ENCODE results near the gene GRIN2A. TPM values are rescaled to one million over a fixed set of nuclear protein-coding genes. Genes with fewer than 3 reads are reported as not detected.

GRIN2A gene
- total RNA-seq, 2 experiments from 2014 or later, result not detected

DNA sequence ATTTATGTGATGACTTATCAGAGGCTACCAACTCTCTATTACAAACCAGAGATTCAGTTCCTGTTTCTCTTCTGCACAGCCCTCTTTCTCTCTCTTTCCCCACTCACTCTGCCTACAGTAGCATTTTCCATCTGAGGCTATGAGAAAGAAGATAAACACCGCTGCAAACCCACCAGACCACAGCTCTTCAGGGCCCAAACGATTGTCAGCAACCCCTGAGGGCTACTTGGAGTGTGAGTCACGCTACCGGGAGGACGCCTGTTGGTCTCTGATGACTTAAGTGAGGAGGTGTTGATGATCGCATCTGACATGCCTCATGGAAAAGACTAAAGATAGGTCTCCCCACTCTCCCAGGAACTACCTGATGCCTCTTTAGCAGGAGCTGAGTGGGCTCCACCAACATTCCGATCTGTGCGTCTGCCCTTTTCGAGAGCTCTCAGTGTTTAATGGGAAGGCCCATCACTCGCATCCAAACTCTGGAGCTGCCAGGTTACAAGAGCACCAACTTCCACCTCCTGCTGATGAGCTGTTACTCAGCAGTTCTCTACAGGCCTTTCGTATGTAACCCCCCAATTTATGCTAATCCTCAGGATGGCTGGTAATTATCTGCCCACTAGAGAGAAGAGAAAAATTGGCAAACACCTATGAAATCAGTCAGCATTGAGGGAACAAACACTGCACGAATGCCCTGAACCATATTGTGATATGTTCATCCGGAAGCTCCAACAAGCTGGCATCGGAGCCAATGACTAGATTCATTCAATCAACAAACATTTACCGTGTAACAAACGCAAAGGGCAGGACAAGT is 9.2 kb downstream of the GRIN2A start:
- CTCF ChIA-PET (ENCODE audit: unreplicated experiment), result no interaction called here
- Histone ChIP-seq H3K9me2 (ENCODE audit: insufficient read depth, low read length) (no peaks in the 10 kb centered on the region), H3K79me2 (ENCODE audit: insufficient read depth, low read depth, low read length) (no peaks in the 10 kb centered on the region), H3K9me3 (ENCODE audit: low read length) (no peaks in the 10 kb centered on the region), H3K4me3 (ENCODE audit: low read depth, low read length, poor library complexity, severe bottlenecking) (no peak overlapping the region), H3K27ac (ENCODE audit: low read depth, low read length, poor library complexity, severe bottlenecking) (no peak overlapping the region), H2AFZ (ENCODE audit: low read length) (no peak overlapping the region), H3K4me2 (ENCODE audit: low read length) (no peak overlapping the region), H3K4me1 (ENCODE audit: insufficient read depth, low read length, poor library complexity, severe bottlenecking) (no peaks in the 10 kb centered on the region), H4K20me1 (ENCODE audit: insufficient read depth, low read length) (no peaks in the 10 kb centered on the region), H3K36me3 (ENCODE audit: insufficient read depth, low read length) (no peaks in the 10 kb centered on the region)
- POLR2A ChIA-PET, result no interaction called here
- DNase-seq (ENCODE audit: low spot score), result no peak
- no TSS peak for BruUV-seq (replicated peaks)
- TF ChIP-seq, protein P1, sequence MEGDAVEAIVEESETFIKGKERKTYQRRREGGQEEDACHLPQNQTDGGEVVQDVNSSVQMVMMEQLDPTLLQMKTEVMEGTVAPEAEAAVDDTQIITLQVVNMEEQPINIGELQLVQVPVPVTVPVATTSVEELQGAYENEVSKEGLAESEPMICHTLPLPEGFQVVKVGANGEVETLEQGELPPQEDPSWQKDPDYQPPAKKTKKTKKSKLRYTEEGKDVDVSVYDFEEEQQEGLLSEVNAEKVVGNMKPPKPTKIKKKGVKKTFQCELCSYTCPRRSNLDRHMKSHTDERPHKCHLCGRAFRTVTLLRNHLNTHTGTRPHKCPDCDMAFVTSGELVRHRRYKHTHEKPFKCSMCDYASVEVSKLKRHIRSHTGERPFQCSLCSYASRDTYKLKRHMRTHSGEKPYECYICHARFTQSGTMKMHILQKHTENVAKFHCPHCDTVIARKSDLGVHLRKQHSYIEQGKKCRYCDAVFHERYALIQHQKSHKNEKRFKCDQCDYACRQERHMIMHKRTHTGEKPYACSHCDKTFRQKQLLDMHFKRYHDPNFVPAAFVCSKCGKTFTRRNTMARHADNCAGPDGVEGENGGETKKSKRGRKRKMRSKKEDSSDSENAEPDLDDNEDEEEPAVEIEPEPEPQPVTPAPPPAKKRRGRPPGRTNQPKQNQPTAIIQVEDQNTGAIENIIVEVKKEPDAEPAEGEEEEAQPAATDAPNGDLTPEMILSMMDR (conservative IDR thresholded peaks at IDR 0.05; ENCODE audit: low read length), result no peak
- no peak for TF ChIP-seq EZH2phosphoT487 (IDR thresholded peaks at IDR 0.05; ENCODE audit: borderline replicate concordance, low read depth, low read length)
- intact Hi-C loops (cut with micrococcal nuclease; ENCODE audit: unreplicated experiment), result no loop called here

DNA sequence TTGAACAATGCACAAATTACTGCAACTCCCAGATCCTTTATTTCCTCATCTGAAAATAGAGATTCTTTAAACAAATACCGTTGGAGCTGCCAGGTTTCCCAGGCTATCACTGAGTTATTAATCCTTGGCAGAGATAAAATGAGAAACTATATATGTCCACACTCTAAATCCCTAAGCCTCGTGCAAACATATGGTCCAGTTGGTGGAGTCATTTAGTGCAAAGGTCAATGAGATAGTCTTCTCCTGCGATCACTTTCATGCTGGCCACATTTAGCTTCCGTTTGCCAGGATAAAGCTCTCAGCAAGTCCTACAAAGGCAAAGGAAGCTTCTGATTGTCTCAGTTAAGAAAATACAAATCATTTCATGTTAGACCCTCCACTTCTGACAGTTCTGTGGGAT is 11.0 kb downstream of the GRIN2A start:
- no TSS peak for BruUV-seq (replicated peaks)
- Histone ChIP-seq H3K27ac (ENCODE audit: low read depth, low read length, poor library complexity, severe bottlenecking) (no peak overlapping the region), H3K9me2 (ENCODE audit: insufficient read depth, low read length) (no peaks in the 10 kb centered on the region), H2AFZ (ENCODE audit: low read length) (no peak overlapping the region), H3K79me2 (ENCODE audit: insufficient read depth, low read depth, low read length) (no peaks in the 10 kb centered on the region), H3K9me3 (ENCODE audit: low read length) (no peaks in the 10 kb centered on the region), H3K36me3 (ENCODE audit: insufficient read depth, low read length) (no peaks in the 10 kb centered on the region), H4K20me1 (ENCODE audit: insufficient read depth, low read length) (no peaks in the 10 kb centered on the region), H3K4me1 (ENCODE audit: insufficient read depth, low read length, poor library complexity, severe bottlenecking) (no peaks in the 10 kb centered on the region), H3K4me3 (ENCODE audit: low read depth, low read length, poor library complexity, severe bottlenecking) (no peak overlapping the region), H3K4me2 (ENCODE audit: low read length) (no peak overlapping the region)
- intact Hi-C loops (cut with micrococcal nuclease; ENCODE audit: unreplicated experiment), result no loop called here
- DNase-seq (ENCODE audit: low spot score), result no peak
- ChIA-PET CTCF (ENCODE audit: unreplicated experiment) (interaction anchor here (0.6 kb wide), 1 partner anchor 13 kb away, joined by 3 read pairs; no protein-coding TSS in a partner anchor), POLR2A (no interaction called here)
- TF ChIP-seq EZH2phosphoT487 (IDR thresholded peaks at IDR 0.05; ENCODE audit: borderline replicate concordance, low read depth, low read length), result no peak
- TF ChIP-seq, protein P1 (conservative IDR thresholded peaks at IDR 0.05; ENCODE audit: low read length), result no peak

DNA sequence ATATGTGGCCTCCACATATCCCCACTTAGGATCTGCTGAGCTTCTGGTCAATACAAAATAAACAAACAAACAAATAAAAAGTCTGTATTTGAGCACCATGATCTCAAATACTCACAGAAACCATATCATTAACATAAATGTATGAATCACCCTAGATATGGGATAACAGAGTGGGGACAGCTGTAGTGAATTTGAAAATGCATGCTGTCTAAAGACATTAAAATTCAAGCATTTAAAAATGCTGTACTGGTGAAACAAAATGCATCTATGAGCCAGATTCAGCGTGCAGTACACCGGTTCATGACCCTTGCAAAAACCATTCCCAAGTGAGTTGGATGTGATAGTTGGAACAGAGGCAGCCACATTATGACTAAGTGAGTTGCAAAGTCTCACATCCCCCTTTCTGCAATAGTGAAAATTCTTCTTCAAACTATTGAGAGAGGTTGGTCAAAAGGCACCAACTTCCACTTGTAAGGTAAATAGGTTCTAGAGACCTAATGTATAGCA is 12.3 kb downstream of the GRIN2A start:
- Histone ChIP-seq H3K36me3 (ENCODE audit: insufficient read depth, low read length) (no peaks in the 10 kb centered on the region), H4K20me1 (ENCODE audit: insufficient read depth, low read length) (no peaks in the 10 kb centered on the region), H3K79me2 (ENCODE audit: insufficient read depth, low read depth, low read length) (no peaks in the 10 kb centered on the region), H3K9me2 (ENCODE audit: insufficient read depth, low read length) (no peaks in the 10 kb centered on the region), H2AFZ (ENCODE audit: low read length) (no peak overlapping the region), H3K27ac (ENCODE audit: low read depth, low read length, poor library complexity, severe bottlenecking) (no peak overlapping the region), H3K4me3 (ENCODE audit: low read depth, low read length, poor library complexity, severe bottlenecking) (no peak overlapping the region), H3K9me3 (ENCODE audit: low read length) (no peaks in the 10 kb centered on the region), H3K4me2 (ENCODE audit: low read length) (no peak overlapping the region), H3K4me1 (ENCODE audit: insufficient read depth, low read length, poor library complexity, severe bottlenecking) (no peaks in the 10 kb centered on the region)
- no TSS peak for BruUV-seq (replicated peaks)
- no peak for DNase-seq (ENCODE audit: low spot score)
- intact Hi-C loops (cut with micrococcal nuclease; ENCODE audit: unreplicated experiment), result no loop called here
- TF ChIP-seq, protein P1 (conservative IDR thresholded peaks at IDR 0.05; ENCODE audit: low read length), result no peak
- TF ChIP-seq EZH2phosphoT487 (IDR thresholded peaks at IDR 0.05; ENCODE audit: borderline replicate concordance, low read depth, low read length), result no peak
- ChIA-PET CTCF (ENCODE audit: unreplicated experiment) (no interaction called here), POLR2A (interaction anchor here (0.7 kb wide), 1 partner anchor 404 kb away, joined by 4 read pairs; no protein-coding TSS in a partner anchor)

Measured in OCI-LY7 (cell line).